LNCAP (cell line): Measurements from ENCODE around the gene NPAS3.

ENCODE experiments used
- TF ChIP-seq, protein P1 (sequence below): fragments of 450-650 bp; IDR thresholded peaks from 2 replicates; pipeline ENCODE4 v1.5.1; 2017; ENCODE audit warnings: mild to moderate bottlenecking

The NPAS3 gene

DNA sequence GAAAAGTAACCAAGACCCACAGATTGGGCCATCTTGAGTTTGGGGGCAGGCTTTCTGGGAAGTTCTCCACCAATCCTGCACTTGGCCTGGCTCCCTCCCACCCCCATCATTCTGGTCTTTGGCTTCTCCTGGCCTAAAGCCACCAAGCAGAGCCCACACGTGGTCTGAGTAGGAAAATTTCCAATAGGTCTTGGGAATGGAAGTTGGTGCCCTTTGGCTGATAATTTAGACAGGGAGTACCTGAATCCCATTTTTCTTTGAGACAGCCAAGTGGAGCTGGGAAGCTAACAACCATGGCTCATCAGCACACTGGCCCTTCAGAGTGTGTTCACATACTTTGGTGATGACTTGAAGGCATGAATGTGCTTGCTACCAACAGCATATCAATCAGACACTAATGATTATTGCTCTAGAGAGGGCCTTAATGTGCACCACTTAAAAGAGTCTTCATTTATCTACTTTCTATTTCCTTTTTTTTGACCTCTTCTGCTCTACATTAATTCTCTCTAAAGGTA, 856.2 kb downstream of the NPAS3 start:
- TF ChIP-seq, protein P1, sequence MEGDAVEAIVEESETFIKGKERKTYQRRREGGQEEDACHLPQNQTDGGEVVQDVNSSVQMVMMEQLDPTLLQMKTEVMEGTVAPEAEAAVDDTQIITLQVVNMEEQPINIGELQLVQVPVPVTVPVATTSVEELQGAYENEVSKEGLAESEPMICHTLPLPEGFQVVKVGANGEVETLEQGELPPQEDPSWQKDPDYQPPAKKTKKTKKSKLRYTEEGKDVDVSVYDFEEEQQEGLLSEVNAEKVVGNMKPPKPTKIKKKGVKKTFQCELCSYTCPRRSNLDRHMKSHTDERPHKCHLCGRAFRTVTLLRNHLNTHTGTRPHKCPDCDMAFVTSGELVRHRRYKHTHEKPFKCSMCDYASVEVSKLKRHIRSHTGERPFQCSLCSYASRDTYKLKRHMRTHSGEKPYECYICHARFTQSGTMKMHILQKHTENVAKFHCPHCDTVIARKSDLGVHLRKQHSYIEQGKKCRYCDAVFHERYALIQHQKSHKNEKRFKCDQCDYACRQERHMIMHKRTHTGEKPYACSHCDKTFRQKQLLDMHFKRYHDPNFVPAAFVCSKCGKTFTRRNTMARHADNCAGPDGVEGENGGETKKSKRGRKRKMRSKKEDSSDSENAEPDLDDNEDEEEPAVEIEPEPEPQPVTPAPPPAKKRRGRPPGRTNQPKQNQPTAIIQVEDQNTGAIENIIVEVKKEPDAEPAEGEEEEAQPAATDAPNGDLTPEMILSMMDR, result no peak

DNA sequence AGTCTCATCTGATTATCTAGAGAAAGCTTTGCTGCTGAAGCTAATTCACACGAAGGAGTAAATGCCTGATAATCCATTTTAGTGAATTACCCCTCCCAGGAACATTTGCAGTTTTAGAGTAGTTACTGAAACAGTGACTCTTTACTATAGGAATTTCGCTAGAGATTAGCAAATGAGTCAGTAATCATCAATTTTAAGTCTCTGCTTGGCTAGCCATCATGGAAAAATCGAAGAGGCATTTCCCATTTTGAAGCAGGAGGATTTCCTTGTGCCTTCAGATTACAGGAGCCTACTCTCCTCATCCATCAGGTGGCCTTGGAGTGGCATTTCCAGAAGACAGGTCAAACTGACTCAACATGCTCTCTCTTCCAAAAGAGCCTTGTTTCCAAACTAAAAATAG, 857.7 kb downstream of the NPAS3 start:
- TF ChIP-seq, protein P1, result no peak

DNA sequence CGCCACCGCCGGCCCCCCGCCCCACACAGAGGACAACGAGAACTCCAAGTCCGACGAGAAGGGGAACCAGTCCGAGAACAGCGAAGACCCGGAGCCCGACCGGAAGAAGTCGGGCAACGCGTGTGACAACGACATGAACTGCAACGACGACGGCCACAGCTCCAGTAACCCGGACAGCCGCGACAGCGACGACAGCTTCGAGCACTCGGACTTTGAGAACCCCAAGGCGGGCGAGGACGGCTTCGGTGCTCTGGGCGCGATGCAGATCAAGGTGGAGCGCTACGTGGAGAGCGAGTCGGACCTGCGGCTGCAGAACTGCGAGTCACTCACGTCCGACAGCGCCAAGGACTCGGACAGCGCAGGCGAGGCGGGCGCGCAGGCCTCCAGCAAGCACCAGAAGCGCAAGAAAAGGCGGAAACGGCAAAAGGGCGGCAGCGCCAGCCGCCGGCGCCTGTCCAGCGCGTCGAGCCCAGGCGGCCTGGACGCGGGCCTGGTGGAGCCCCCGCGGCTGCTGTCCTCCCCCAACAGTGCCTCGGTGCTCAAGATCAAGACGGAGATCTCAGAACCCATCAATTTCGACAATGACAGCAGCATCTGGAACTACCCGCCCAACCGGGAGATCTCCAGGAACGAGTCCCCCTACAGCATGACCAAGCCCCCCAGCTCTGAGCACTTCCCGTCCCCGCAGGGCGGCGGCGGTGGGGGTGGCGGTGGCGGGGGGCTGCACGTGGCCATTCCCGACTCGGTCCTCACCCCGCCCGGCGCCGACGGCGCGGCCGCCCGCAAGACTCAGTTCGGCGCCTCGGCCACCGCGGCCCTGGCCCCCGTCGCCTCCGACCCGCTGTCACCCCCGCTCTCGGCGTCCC, 861.3 kb downstream of the NPAS3 start:
- TF ChIP-seq, protein P1, result no peak

DNA sequence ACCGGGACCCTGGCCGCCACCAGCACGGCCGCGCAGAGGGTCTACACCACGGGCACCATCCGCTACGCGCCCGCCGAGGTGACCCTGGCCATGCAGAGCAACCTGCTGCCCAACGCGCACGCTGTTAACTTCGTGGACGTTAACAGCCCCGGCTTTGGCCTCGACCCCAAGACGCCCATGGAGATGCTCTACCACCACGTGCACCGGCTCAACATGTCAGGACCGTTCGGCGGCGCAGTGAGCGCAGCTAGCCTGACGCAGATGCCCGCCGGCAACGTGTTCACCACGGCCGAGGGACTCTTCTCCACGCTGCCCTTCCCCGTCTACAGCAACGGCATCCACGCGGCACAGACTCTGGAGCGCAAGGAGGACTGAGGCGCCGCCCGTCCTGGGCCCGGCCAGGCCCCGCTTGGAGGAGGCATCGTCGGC, 862.1 kb downstream of the NPAS3 start:
- TF ChIP-seq, protein P1, result no peak

DNA sequence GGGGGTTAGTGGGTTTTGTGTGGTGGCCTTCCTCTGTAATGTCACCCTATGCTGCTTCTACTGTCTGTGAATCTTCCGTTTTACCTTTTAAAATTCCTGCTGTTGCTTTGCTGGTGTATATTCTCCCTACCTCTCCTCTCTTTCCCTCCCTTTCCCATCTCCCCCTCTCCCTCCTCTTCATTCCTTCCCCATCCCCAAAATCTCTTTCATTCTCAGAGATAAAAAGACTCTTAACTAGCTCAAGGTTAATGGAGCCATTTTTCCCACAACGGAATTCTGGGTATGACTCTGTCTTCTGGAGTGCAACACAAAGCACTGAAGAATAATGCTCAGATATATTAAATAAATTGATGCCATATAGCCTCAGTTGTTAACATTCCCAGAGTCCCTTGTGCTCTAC, 864.1 kb downstream of the NPAS3 start:
- TF ChIP-seq, protein P1, result no peak

DNA sequence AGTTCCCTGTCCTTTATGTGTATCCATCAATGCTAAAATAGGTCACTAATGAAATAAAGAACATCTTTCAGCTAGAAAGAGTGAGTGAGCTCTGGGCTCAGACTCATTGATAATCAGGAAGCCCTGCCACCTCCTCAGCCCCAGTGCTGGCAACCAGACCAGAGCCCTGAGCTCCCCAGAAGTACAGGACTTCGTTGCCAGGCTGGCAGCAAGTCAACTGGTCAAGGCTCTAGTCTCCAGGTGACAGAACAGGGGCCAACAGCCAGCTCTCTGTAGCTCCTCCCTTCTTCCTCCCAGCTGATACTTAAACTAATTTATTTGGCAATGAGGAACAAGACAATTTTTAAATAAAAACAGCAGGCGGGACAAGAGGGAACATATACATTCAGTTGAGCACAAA, 866.9 kb downstream of the NPAS3 start:
- TF ChIP-seq, protein P1, result no peak

DNA sequence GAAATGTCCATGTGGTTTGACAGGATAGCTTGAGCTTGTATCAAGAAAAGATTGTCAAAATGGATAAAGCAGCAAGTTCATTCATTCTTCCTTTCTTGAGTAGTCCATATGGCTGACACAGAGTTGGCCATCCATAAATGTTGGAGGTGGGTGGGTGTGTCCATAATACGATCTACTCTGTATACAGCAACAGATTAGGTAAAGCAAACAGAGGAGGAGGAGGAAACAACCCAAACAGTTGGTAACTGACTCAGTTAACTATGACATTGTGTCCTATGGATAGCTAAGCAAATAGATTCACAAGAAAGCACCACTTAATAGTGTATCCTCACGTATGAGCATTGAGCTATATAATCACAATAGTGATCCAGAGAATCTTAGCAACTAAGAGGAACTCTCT, 868.2 kb downstream of the NPAS3 start:
- TF ChIP-seq, protein P1, result no peak
